Transverse colon (tissue), 3 donors: ENCODE data around the gene GPD1L.

Experiments
- POLR2A ChIP-seq: fragments of 450-650 bp; IDR thresholded peaks from one replicate; pipeline ENCODE4 v1.6.1; 2016; ENCODE audit warnings: antibody characterized with exemption, mild to moderate bottlenecking, moderate library complexity
- TF ChIP-seq, protein P1 (sequence below), 5 experiments: fragments of 200-600 bp in 3 of 5; fragments of 450-650 bp in 2 of 5; sonication (generic) in 3 of 5; IDR thresholded peaks; 1 replicate in 2 of 5; 2 replicates in 3 of 5; pipeline ENCODE4 v1.5.1; 2016 to 2017; ENCODE audit warnings: antibody characterized with exemption in 5 of 5, inconsistent platforms in 3 of 5, mild to moderate bottlenecking in 2 of 5, moderate library complexity in 1 of 5

DNA sequence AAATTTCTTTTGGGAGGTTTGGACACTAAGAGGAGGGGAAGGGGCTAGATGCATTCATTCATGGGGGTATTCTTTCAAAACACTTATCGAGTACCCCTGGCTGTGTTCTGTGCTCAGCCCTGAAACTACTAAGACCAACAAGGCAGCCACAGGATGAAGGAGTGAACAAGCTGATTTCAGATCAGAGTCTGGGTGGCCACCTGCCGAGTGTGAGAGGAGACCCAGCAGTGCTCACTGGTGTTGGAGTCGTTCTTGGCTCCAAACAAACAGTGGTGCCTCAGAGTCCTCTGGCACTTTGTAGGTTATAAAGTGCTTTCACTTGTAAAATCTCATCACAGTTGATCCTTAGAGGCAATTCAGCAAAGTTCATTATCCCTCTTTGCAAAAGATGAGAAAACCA lies 83.3 kb downstream of the GPD1L start:
- no peak for TF ChIP-seq POLR2A
- TF ChIP-seq, protein P1, sequence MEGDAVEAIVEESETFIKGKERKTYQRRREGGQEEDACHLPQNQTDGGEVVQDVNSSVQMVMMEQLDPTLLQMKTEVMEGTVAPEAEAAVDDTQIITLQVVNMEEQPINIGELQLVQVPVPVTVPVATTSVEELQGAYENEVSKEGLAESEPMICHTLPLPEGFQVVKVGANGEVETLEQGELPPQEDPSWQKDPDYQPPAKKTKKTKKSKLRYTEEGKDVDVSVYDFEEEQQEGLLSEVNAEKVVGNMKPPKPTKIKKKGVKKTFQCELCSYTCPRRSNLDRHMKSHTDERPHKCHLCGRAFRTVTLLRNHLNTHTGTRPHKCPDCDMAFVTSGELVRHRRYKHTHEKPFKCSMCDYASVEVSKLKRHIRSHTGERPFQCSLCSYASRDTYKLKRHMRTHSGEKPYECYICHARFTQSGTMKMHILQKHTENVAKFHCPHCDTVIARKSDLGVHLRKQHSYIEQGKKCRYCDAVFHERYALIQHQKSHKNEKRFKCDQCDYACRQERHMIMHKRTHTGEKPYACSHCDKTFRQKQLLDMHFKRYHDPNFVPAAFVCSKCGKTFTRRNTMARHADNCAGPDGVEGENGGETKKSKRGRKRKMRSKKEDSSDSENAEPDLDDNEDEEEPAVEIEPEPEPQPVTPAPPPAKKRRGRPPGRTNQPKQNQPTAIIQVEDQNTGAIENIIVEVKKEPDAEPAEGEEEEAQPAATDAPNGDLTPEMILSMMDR (IDR thresholded peaks at IDR 0.05), result no peak
